Measurements from ENCODE around the gene ATP6V0A1.
"Not testable (repeated sequence)": the region's sequence is repeated elsewhere in the genome, so short reads cannot be mapped to it uniquely, and the experiment has no call there.

Gene ATP6V0A1

GRCh38 chr17:42441371-42442195, 17.1 kb upstream of the ATP6V0A1 start:
- no peak for TF ChIP-seq CTCF (IDR thresholded peaks at IDR 0.05; ENCODE audit: insufficient read depth, missing control alignments)
- FAIRE-seq = no peak

GRCh38 chr17:42442196-42442565, 16.5 kb upstream of the ATP6V0A1 start:
- no peak for TF ChIP-seq CTCF (IDR thresholded peaks at IDR 0.05; ENCODE audit: insufficient read depth, missing control alignments)
- FAIRE-seq (no peak), DNase-seq (ENCODE audit: insufficient read length, low spot score) (no peak)

More at GRCh38 chr17:42441371-42442195, 17.1 kb upstream of the ATP6V0A1 start:
- no peak for DNase-seq (ENCODE audit: insufficient read length, low spot score)

- not testable (repeated sequence) for FAIRE-seq
These were observed 9.5 kb upstream of the ATP6V0A1 start for GRCh38 chr17:42449176-42449575.

GRCh38 chr17:42449838-42450237, 8.8 kb upstream of the ATP6V0A1 start:
- not testable (repeated sequence) for FAIRE-seq; DNase-seq (ENCODE audit: insufficient read length, low spot score)

More at GRCh38 chr17:42449176-42449575, 9.5 kb upstream of the ATP6V0A1 start:
- DNase-seq (ENCODE audit: insufficient read length, low spot score) = not testable (repeated sequence)

GRCh38 chr17:42451270-42451669, 7.4 kb upstream of the ATP6V0A1 start:
- FAIRE-seq; DNase-seq (ENCODE audit: insufficient read length, low spot score): not testable (repeated sequence)

GRCh38 chr17:42453439-42453838, 5.2 kb upstream of the ATP6V0A1 start:
- TF ChIP-seq CTCF (IDR thresholded peaks at IDR 0.05; ENCODE audit: insufficient read depth, missing control alignments) = no peak
- FAIRE-seq (no peak), DNase-seq (ENCODE audit: insufficient read length, low spot score) (no peak)

GRCh38 chr17:42454987-42455386, 3.7 kb upstream of the ATP6V0A1 start:
- not testable (repeated sequence) for DNase-seq (ENCODE audit: insufficient read length, low spot score); FAIRE-seq

- no peak for TF ChIP-seq CTCF (IDR thresholded peaks at IDR 0.05; ENCODE audit: insufficient read depth, missing control alignments)
- DNase-seq (ENCODE audit: insufficient read length, low spot score) (no peak), FAIRE-seq (no peak)
These were observed 2.2 kb upstream of the ATP6V0A1 start for GRCh38 chr17:42456223-42457106.

- no peak for TF ChIP-seq CTCF (IDR thresholded peaks at IDR 0.05; ENCODE audit: insufficient read depth, missing control alignments)
- FAIRE-seq (no peak), DNase-seq (ENCODE audit: insufficient read length, low spot score) (no peak)
These were observed 1.4 kb upstream of the ATP6V0A1 start for GRCh38 chr17:42457107-42457792.

All from D721Med (cell line).